Lower leg skin (tissue), 3 donors: ENCODE results near the gene TNNC1.

ENCODE experiments used
- POLR2A ChIP-seq, 2 donors: fragments of 450-650 bp; IDR thresholded peaks; one replicate each; pipeline ENCODE4 v1.6.1; 2016 to 2017; ENCODE audit warnings: antibody characterized with exemption in 2 of 2, mild to moderate bottlenecking in 1 of 2, moderate library complexity in 1 of 2
- TF ChIP-seq, protein P1 (sequence below), 3 donors: fragments of 450-650 bp; IDR thresholded peaks; one replicate each; pipeline ENCODE4 v1.5.1; 2016; ENCODE audit warnings: antibody characterized with exemption in 3 of 3, mild to moderate bottlenecking in 3 of 3, moderate library complexity in 2 of 3

DNA sequence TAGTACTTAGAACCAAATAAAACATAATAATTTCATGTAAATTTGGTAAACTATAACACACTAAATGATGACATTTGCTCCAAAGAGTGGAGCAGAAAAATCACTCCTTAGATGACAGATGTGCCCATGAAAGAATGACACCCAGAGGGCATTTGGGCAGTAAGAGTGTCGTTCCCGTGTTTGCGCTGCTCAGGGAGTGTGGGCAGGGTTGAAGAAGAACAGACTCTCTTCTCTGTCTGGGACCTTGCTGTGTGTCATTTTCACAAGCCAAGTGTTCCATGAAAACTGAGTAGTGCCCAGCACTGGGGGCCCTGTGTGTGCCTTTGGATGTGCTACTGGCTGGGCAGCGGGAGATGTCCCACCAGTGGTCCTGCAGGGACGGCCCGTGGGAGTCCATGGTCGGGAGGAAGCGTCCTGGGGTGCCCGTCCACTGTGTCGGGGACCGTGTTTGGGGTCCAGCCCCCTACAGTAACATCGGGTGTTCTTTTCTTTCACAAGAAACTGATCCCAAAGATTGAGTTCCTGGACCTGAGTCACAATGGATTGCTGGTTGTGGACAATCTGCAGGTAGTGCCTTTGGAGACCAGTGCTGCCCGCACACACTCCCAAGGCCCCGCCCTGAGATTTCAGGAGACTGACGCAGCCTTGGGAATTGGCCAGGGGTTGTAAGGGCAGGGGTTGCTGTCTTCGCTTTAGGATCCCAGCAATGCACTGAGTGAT lies 23.4 kb upstream of the TNNC1 start:
- TF ChIP-seq, protein P1, sequence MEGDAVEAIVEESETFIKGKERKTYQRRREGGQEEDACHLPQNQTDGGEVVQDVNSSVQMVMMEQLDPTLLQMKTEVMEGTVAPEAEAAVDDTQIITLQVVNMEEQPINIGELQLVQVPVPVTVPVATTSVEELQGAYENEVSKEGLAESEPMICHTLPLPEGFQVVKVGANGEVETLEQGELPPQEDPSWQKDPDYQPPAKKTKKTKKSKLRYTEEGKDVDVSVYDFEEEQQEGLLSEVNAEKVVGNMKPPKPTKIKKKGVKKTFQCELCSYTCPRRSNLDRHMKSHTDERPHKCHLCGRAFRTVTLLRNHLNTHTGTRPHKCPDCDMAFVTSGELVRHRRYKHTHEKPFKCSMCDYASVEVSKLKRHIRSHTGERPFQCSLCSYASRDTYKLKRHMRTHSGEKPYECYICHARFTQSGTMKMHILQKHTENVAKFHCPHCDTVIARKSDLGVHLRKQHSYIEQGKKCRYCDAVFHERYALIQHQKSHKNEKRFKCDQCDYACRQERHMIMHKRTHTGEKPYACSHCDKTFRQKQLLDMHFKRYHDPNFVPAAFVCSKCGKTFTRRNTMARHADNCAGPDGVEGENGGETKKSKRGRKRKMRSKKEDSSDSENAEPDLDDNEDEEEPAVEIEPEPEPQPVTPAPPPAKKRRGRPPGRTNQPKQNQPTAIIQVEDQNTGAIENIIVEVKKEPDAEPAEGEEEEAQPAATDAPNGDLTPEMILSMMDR (IDR thresholded peaks at IDR 0.05): no peak
- no peak for TF ChIP-seq POLR2A (IDR thresholded peaks at IDR 0.05)
